HG02870 (cell line): Measurements from ENCODE around the gene TBL1Y.
"Not testable (repeated sequence)": the region's sequence is repeated elsewhere in the genome, so short reads cannot be mapped to it uniquely, and the experiment has no call there.

Source experiments
- ATAC-seq: cut with Tn5 transposase; IDR thresholded peaks from one replicate; pipeline ENCODE4 v1.9.1; 2021; ENCODE audit warnings: mild to moderate bottlenecking, moderate library complexity; ENCODE audit not compliant: unreplicated experiment

Gene TBL1Y

DNA sequence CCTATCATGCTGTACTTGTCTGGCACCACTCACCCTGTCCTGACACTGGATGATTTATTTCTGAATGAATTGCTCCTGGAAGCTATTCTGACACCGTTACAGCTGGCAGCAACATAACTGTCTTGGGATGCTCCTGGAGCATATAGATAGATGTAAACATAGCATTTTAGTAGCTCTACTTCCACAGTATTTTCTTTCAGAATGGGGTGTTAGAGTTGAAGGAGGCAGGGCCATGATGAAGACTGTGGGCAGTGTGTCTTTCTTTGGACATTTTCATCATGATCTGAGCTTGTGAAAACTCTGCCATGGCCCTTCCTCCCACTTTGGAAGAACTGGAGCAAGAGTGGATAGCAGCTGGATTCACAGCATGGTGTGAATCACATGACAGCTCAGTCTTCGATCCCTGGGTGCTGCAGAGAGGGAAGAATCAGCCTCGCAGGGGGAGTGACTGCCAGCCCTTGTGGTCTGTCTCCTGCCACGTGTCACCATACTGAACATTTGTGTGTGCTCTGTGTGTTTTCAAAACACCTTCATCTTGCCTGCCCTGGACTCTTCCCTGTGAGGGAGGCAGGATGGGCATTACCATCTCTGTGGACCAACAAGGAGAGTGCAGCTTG, 61.9 kb downstream of the TBL1Y start:
- ATAC-seq: no peak

DNA sequence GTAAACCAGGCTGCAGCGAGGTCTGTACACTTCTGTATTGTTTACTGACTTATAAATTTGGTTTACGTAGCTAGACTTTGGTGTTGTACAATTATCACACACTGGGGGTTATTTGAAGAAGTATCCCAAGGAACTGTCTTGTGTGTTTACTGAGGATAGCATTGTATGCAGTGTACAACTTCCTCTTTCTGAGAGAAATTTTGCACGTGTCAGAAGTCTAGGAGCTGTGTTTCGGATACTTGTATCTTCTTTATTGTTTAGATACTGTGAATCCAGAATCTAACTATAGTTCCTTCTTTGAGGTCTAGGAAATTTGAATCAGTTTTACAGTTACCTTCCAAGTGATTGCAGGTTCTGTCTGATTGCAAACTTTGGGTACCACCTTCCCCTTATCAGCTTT, 64.5 kb downstream of the TBL1Y start:
- ATAC-seq: no peak

DNA sequence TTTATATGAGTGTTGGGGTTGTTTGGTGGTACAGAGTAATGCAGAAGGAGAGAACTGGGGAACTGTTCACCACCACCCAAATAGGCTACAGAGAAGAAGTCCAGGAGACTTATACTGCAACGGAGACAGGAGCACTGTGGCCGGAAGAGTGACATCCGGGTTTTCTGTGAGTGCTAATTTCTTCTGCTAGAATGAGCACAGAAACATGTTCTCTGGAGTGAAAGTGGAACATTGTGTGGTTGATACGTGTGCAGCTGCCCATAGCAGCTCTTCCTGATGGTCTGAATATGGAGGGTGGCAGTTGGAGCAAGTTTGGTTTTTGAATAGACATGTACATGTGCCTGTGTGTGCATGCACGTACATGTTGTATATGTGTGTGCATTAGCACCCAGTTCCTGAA, 67.3 kb downstream of the TBL1Y start:
- ATAC-seq: no peak

DNA sequence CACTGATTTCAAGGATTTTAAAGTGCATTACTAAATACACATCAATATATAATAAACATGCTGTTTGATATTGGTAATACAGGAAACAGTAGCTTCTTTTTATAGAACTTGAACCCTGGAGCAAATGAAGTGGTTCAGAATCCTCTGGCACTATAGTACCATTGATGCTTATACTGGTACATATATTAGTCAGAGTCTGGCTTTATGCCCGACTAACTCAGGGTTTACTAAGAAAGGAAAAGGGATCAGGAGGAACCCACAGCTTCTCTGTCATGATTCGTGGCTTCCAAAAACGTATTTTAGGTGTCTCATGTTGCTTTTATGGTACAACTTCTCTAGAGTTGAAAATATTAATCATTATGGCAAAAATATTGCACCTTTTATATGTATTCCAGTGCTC, 72.7 kb downstream of the TBL1Y start:
- ATAC-seq: no peak

DNA sequence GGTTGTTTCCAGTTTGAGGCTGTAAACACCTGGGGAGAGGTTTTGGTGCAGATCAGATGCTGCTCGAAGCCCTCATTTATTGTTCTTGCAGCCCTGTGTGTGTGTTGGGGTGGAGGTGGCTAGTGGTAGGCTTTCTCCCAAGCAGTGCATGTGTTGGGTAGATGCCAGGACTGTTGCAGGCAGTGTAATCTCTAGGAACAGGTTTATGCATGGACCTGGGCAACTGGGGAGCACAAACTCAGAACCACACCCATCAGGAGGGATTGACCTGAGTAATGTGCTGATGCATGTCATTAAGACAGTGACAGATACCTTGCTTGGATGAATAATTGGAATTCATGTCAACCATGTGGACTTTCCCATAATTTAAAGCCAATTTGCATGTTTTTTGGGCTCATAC, 77.3 kb downstream of the TBL1Y start:
- ATAC-seq: no peak

DNA sequence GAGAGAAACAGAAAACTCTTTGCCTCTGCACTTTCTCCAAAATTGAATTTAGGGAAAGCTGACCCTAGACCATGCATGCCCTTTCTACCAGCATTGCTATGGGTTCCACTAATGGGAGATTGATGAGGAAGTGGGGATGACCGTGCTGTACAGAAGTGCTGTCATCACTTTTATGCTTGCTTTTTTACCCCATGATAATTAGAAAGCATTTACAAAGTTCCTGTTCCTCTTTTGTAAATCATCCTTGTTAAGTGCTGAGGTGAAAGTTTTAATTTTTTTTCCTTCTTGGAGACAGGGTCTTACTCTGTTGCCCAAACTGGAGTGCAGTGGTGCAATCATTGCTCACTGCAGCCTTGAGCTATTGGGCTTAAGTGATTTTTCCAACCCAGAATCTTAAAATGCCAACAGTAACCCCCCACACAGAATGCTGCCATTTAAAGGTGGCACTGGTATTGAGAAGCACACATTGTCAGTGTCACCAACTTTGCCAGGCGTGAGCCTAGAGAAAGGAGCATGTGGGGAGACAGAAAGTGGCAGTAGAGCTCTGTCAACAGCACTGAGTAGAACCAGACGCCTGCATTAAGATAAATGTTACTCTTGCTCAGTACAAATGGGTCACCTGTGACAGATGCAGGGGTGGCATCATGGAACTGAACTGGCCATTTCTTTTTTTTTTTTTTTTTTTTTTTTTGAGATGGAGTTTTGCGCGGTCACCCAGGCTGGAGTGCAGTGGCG, 79.6 kb downstream of the TBL1Y start:
- no peak for ATAC-seq

DNA sequence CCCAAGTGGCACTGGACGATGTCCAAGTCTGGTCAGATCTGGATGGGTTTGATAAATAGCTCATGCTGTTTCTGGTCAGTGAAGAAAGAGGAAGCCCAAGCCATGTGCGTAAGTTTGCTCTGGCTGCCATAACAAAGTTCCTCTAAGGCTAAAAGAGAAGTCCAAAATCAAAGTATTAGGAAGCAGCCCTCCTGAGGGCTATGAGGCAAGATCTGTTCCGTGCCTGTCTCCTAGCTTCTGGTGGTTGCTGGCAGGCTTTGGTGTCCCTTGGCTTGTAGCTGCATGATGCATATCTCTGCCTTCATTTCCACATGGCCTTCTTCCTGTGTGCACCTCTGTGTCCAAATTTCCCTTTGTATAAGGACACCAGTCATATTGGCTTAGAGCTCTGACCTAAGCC, 81.5 kb downstream of the TBL1Y start:
- ATAC-seq: no peak

DNA sequence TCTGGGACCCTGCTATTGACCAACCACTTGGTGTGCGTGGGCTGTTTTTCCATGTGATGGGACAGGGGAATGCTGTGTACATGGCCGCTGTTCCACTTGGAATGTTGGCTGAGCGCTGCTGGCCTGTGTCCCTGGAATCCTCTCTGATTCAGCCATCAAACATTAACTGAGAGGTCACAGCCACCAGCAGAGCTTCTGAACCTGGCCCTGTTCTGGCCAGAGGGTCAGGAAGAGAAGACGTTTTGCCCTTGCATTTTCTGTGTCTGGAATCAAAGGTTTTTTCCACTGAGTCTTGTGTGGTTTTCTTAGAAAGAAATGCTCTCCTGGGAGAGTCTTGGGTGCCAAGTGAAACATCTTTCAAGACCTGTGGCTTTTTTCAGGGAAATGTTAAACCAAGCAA, 85.5 kb downstream of the TBL1Y start:
- no peak for ATAC-seq

DNA sequence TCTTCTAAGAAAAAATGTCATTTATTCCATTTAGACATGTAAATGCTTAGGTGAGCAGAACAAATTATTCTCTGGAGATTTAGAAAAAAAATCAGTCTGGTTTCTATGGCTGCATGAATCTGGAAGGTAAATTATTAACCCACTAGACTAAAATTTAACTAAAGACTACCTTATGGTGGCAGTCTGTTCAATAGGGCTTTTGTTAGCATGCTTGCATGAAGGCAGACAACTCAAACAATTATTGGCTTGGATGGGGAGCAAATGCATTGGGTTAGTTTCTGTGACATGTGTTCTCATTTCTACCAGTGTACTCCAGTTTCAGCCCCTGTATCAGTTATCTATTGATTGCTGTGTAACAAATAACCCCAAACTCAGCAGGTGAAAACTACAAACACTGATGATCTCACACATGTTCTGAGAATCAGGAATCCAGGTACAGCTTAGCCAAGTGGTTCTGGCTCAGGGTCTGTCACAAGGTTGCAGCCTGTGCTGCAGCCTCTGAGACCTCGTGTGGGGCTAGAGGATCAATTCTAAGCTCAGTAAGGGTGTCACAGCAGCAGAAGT, 87.1 kb downstream of the TBL1Y start:
- ATAC-seq: no peak

DNA sequence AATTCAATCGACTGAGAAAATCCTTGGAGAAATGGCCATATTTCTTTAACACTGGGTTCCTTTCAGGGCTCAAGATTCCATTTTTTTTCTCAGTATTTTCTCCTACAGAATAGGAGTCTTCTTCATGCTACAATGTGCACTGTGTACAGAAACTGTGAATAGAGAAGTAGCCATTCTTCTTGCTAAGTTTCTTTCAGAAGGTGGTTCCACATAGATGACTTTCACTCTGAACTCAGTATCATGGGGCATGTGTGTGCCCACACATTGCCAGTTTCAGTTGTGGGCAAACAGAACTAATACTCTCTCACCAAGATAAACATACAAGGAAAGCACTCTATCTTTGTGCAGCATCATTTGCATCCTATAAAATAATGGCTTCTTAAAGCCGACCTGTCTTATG, 89.4 kb downstream of the TBL1Y start:
- ATAC-seq: no peak

DNA sequence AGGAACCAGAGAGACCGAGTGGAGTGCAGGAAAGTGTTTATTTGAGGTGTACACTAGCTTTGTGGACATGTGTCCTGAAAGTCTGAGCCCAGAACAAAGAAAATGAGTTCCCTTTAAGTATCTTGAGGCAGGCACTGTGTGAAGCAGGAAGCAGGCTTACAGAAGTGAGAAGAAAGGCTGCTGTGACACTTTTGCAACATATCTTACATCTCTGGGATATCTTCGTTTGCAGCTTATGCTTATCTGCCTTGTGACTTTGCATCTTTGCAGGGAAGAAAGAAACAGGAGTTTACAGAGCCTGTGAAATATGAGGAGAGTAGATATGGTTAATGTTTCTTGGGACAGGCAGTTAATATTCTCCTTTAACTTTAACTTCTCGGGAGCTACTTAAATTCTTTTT, 92.1 kb downstream of the TBL1Y start:
- no peak for ATAC-seq

DNA sequence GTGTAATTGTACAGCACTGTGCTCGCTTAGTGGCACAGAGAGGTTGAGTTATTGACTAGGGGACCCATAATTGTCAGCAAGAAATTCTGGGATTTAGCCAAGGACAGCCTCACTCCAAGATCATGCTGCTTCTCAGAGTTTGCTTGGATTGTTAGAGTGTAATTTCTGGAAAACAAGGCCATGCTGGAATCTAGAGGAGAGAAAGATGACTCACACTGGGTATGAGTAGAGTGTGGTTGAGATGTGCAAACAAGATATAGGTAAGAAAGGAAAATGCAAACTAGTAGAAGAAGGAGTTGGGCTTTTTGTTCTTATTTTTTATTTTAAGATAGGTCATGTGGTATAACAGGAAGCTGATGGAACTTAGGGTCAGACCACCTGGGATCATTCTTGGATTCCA, 97.4 kb downstream of the TBL1Y start:
- no peak for ATAC-seq

DNA sequence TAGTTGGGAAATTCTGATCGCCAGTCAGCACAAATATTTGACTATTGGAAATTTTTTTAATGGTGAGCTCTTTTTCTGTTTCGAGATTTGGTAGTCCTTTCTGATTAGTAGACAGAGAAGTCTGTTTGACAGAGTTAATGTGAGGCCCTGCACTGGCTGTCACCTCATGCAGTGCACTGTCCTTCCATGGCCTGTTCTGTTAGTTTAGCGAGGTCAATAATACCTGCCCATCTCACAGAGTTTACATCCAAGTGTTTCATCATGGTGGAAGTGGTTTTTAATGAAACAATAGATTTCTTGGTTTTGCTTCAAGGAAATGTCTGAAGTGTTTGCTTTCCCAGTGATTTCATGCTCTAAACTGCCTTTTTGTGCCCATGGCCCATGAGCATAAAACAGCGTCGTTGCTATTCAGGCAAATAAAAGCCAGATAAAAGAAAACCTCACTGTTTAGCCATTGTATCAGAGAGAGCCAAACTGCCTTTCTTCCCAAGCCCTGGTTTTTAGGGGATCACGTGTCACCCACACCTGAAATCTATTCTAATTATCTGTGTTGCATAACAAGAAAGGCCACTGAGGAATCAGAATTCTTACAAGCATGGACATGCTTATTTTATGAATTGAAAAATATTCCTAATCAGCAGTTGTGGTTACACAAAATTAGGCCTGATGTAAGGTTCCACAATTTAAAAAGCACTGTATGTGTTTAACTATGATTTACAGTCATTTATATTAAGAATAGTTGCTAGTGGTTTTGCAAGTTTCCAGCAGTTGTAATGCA, 98.3 kb downstream of the TBL1Y start:
- ATAC-seq: no peak

DNA sequence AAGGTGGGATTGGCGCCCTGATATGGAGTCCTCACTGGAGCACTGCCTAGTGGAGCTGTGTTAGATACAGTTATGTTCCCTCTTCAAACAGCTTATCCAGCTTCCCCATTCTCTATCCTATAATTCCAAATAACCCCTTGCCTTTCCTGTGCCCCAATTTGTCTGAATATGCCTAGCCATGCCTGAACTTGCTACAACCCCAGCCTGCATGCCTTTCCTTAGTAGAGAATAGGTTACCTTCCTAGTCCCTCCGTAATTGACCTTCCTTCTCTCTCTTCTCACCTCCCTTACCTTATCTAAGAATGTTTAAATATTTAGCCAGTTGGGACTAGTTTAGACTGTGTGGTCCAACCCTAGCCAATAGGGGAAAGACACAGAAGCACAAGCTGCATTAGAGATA, 102.6 kb downstream of the TBL1Y start:
- ATAC-seq: no peak

DNA sequence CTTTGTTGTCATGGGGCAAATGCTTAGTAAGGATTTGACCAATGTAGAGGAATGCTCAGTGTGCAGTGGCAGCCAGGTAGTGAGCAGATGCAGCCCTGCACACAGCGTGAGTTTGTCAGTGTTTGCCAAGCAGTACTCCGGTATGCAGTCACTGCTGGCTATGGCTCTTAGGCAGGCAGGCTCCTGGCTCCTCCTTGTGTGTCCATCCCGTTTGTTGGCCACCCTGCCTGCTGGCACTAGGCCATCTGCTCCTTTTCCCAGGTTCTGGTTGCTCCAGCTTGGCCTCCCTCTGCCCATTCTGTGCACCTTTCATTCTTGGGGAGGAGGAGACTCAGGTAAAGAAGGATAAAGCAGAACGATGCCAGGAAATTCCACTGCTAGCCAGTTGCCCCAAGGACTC, 106.0 kb downstream of the TBL1Y start:
- ATAC-seq: no peak

DNA sequence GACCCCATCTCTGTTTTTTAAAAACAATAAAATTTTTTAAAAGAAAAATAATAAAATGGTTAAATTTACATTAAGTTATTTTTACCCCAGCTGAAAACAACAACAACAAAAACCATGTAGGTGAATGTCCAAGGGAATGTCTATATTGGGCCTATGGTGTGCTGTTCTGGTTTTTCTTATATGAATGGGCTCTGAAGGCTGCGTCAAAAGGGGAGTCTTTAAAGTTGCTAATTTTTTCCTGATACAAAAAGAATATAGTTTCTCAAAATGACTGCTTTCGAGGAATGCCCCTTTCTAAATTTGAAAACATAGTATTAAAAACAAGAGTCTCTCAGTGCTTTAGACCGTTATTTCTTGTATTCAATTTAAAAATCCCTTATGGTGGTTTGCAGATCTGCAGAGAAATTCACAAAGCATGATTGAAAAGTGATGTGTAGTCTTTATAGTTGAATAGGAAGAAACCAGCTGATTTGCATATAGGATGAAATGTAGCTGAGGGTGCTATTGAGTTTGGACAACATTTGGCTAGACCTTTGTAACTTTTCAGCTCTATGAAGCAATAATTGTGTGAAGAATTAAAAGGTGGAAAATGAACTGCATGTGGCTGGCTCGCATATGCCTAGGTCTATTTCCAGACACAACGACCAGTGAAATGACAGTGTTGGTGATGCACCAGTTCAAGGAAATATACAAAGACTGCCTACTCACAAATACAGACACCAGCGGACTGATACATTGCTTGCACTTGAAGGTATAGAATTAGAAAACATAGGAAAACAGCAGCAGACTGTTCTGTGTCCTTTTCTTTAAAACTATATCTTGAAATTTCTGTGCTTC, 107.0 kb downstream of the TBL1Y start:
- ATAC-seq: no peak

DNA sequence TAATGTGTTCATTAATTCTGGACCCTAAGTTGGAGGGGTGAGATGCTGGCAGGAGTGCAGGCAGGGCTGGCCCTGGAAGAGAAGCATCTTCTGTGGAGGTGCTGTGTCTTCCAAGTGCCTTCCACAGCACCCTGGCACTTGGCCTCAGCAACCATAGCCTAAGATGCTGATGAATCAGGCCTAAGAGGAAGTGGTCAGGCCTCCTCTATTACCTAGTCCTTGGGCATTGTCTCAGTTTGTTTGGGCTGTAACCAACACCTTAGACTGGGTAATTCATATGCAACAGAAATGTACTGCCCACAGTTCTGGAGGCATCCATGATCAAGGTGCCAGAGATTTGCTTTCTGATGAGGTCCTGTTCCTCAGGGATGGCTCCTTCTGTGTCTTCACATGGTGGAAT, 128.5 kb downstream of the TBL1Y start:
- ATAC-seq: no peak

DNA sequence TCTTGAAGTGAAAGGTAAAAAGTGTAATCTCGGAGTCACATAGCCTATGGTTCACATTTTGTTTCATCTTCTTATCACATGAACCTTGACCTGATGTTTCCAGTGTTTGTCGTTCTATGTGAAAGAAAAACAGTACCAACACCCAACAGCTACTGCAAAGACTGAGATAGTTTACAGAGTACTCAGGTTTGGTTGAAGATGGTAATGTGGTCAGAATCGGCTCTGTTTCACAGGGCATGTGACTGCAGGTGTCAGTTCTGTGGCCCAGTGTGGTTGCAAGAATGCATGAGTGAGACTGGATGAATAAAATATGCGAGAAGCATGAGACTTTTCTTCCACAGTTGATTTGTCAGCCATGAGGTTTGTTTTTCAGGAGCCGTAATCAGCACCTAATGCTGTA, 130.2 kb downstream of the TBL1Y start:
- ATAC-seq: no peak

DNA sequence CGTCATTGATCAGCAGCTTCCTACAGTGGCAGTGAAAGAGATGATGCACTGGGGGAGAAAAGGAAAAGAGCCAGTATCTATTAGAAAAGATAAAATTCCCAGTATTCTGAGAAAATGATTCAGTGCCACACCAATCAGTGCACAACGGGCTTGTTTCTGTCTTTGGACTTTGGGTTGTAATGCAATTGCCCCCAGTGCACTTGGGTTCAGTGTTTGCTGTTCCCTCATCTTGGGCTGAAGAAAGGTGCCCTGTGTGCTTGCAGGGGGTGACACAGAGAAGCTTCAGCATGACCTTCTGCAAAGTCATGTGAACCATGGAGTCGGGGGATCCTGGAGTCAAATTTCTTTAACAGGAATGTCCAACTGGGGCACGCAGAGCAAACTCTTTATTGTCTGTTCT, 131.5 kb downstream of the TBL1Y start:
- ATAC-seq: no peak

DNA sequence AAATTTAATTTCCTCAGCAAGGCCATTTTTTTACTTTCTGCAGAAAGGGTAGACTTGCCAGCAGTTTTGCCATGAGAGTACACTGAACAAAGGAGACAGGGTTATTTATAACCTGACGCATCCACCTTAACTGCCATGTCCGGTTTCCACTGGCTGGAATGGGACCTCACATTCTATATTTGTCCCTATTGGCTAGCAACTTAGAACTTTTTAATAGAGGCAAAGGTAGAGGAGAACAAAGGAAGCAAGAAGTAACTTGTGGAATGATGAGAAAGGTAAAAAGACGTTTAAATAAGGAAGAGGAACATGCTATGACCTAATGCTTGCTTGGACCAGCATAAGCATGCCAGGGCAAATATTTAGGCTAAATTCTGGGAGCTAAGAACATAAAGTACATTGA, 142.0 kb downstream of the TBL1Y start:
- ATAC-seq: not testable (repeated sequence)

DNA sequence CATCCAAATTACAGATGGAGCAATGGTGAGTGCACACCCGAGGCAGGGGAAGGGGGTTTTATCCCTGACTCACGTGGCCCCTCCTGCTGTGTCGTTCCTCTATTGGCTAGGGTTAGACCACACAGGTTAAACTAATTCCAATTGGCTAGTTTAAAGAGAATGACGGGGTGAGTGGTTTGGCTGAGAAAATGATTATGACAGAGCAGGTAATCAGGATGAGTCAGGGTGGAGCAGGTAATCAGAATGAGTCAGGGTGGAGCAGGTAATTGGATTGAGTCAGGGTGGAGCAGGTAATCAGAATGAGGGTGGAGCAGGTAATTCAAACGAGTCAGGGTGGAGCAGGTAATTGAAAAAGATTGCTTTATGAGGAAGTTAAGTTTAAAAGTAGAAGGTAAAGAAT, 146.4 kb downstream of the TBL1Y start:
- no peak for ATAC-seq
